Activated CD4-positive, CD25-positive, alpha-beta regulatory T cell treated with anti-CD3 and anti-CD28 coated beads, Interleukin-2, amount 50 U/mL, for 72 hours (primary cell): Measurements from ENCODE around the gene NTPCR.
"Not testable (repeated sequence)": the region's sequence is repeated elsewhere in the genome, so short reads cannot be mapped to it uniquely, and the experiment has no call there.

Experiments used
- DNase-seq: peaks from one replicate; pipeline ENCODE4 v3.0.0; 2021

Gene NTPCR

DNA sequence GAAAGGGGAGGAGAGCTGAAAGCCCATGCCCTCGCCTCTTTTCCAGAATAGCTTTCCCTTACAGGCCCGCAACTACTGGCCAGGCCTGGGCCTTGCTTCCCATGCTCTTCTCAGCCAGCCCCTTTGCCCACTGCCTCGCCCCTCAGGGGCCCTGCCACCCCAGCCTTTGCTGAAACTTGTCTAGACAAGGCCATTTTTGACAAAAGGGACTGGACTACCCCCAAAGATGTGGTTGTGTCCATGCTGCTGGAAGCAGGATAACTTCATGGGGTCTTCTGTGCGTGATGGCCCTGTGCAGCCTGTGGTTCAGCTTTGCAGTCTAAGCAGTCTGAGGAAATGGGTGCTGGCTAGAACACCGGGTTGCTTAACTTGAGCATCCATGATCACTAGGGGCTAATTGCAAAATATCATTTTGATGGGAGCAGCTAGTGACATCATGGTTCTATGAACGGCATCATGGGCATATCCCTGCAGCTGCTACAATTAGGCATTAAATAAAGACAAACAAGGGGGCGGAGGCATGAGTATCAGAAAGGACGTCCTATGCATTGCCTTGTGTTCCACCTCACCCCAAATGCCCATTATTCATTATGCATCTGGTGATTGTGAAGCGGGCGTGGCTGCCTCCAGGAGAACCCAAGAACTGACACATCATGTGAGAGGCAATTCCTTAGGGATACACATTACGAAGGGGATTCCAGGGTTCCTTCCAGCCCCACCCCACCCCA is 36.8 kb downstream of the NTPCR start:
- no peak for DNase-seq

DNA sequence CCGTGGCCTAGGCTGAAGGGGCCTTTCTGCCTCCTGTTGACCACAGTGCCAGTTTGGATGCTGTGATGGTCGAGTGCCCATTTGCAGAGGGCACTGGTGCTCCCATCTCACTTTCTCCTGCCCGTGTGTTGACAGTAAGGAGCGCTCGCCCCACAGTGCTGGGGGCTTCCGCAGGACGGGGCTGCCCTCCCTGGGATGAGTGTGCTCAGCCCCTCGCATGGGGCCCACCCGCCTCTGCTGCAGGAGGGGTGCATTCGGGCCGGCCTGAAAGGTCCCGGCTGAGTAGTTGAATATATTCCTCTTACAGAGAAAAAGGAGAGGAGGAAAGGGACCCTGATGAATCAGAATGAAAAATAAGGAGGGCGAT is 37.3 kb downstream of the NTPCR start:
- no peak for DNase-seq

DNA sequence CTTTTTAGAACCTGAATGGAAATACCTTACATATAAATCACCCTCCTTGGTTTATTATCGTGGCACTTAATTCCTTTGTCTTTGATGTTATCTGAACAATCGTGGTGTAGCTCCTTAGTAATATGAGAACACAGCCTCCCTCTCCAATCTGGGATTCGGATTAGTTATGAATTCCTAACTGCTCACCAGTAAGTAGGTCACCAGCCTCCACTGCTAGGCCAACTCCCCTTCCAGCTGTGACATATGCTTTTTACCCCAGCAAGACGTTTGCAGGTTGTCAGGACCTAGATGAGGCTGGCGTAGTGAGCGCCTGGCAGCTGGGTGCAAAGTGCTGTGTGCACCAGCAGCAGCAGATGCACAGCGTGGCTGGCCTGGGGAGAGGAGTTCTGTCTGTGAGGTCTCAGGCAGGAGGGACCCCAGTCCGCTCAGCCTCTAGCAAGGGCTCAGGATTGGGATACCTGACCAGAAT is 38.2 kb downstream of the NTPCR start:
- no peak for DNase-seq

DNA sequence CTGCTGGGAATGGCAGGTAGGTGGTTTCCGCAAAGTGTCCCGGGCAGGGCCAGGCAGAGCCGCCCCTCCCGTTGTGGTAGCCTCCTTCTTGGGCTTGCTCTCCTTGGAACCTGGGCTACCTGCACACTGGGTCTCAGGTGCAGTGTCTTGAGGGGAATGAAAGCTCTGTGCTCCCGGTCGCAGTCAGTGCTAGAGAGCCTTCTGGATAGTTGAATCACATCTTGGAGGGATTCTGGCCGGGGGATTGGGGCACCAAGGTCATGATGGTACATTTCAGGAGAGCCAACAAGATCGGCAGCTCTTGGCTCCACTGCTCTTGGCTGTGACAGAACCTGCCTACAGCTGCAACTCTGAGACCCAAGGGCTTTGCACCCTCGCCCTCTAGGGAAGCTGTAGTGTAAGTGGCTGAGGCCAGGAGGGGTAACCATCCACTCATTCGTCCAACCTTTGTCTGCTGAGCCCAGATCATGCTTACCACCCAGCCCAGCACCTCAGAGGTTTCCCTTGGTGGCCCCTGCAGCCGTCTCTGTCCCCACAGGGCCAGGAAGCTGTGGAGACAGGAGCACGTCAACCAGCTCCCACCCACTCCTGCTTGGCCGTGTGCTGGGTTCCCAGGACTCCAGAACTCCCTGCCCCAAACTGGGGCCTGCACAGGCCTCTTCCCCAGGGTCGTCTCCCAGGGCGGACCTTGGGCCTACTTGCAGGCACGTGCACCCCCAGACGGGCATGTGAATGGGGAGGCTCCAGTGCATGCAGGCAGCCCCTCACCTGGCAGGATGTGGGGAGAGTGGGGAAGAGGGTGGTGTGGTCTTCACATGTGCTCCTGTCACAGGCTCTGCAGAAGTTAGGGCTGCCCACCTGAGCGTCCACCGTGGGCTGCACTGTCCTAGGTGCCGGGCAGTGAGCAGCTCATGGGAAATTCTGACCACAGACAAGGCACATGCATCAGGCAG is 40.0 kb downstream of the NTPCR start:
- DNase-seq = no peak

DNA sequence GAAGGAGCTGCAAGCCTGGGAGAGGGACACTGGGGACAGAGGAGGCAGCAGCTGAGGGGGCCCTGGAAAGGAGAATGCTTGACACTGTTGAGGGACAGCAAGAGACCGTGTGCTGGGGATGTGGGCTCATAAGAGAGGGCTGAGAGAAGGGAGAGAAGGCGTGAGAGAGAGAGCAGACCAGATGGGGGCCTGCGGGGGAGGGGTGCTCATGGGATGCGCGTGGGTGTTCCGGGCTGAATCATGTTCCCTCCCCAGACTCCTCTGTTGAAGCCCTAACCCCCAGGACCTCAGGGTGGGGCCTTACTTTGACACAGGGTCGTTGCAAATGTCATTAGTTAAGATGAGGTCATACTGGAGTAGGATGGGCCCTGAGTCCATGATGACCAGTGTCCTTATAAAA is 40.8 kb downstream of the NTPCR start:
- no peak for DNase-seq

DNA sequence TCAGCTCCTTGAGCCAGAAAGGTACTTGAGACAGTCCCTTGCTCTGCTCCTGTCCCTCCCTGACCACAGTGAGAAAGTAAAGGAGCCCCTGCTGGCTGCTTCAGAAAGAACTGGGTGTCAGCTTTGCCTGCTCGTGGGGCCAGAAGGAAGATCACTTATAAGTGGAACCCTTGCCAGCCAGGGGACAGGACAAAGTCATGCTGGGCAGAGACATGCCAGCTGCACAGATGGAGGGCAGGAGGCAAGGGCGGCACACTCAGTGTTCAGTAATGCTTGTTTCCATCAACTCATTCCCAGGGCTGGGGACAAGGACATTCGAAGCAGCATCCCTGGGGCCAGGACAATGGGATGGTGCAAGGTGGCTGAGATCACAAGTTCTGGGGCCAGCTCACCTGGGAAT is 41.8 kb downstream of the NTPCR start:
- DNase-seq = no peak

DNA sequence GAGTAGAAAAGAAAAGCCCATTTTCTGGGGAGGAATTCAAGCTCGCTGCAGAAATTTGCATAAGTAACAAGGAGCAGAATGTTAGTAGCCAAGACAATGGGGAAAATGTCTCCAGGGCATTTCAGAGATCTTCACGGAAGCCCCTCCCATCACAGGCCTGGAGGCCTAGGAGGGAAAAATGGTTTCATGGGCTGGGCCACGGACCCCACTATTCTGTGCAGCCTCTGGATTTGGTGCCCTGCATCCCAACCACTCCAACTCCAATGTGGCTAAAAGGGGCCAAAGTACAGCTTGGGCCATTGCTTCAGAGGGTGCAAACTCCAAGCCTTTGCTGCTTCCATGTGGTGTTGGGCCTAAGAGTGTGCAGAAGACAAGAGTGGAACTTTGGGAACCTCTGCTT is 43.1 kb downstream of the NTPCR start:
- no peak for DNase-seq

DNA sequence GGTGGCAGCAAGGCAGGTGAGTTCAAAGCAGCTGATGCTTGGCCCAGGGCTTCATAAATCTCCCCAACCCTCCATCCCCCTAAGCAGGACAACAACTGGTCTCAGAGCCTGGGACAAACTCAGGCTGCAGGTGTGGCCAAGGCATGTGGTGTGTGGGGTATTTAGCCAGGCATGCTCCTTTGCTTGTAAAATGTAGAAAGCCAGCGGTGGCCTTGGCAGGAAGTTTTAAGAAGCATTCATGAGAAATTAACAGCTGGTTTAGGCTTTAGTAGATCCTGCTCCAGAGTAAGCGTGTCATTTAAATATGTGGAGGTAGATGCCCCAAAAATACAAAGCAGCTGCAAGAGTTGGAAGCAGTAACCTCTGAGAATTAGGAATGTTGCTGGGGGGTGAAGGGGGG is 44.8 kb downstream of the NTPCR start:
- no peak for DNase-seq

DNA sequence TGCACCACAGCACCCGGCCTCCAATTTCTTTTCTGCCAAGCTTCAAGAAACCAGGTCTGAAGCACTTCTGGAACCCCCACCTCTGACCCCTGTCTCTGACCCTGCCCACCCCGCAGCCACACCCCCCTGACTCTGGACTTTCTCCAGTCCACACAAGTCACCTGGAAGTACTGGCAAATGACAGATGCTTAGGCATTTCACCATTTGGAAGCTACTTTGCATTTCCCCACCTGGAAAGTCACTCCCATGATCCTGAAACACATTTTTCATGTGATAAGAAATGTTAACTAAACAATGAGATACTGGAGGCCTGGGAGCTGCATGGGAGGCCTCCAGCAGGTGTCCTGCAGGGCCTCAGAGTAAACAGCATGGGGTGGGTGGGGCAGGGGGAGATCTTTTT is 45.7 kb downstream of the NTPCR start:
- no peak for DNase-seq

DNA sequence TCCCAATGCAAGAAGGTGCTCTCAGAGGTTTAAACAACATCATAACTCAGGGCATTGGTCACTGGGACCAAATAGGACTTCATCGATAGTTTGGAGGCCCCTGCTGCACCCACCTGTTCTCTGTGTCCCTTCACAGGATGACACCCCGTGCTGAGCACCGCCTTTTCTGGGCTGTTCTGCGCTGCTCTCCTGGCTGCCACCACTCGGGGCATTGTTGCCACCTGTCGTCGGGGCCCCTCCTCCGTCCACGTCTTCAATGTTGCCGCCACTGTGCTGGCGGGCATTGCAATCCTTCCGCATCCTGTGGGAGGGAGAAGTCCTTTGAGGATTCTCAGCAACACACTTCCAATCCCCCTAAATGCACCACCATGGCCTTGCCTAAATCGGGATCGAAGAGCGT is 47.7 kb downstream of the NTPCR start:
- DNase-seq = no peak

DNA sequence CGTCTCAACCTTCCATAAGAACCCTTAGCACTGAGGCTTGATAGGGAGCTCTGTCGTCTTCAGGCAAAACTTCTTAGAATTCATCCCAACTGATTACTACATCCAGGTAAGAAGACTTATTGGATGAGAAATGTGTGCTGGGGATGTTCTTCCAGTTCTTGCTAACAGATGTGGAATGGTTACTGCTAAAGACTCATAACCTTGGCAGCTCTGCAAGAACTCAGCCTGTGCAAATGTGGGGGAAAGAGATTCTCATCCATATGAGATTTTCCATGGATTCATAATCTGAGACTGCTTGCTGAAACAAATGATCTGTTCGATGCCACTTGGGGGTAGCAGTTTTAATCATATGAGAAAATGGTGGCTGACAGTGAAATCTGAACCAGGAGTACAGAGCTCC is 48.2 kb downstream of the NTPCR start:
- DNase-seq = no peak

DNA sequence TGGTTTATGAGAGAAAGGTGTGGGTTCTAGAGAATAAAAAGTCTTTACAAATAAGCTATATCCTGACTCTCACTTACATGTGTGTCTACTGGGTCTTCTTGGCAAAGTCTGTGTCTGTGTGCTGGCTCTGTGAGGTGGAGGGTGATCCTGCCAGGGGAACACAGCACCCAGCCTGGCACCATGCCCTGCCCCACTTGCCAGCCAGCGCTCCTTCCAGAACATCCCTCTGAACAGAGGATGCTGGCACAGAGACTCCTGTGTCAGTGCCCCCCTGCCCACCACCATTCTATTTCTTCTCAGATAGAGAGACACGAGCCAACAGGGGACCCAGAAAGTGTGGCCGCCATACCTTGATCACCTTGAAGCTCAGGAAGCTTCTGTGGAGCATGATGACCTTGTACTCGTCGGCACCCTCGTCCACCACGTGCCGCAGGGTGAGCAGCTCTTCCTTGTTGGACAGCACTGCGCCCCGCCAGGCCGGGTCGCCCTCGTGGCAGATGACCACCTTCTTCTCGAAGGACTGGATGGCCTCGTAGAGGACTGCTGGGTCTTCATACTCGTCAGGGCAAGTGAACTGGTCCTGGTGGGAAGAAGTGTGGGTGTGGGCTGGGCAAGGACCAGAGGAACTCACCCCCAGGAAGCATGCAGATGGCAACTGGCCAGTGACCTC is 49.7 kb downstream of the NTPCR start:
- DNase-seq = no peak

DNA sequence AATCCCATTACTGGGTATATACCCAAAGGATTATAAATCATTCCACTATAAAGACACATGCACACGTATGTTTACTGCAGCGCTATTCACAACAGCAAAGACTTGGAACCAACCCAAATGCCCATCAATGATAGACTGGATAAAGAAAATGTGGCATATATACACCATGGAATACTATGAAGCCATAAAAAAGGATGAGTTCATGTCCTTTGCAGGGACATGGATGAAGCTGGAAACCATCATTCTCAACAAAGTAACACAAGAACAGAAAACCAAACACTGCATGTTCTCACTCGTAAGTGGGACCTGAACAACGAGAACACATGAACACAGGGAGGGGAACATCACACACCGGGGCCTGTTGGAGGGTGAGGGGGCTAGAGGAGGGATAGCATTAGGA is 53.2 kb downstream of the NTPCR start:
- DNase-seq = not testable (repeated sequence)

DNA sequence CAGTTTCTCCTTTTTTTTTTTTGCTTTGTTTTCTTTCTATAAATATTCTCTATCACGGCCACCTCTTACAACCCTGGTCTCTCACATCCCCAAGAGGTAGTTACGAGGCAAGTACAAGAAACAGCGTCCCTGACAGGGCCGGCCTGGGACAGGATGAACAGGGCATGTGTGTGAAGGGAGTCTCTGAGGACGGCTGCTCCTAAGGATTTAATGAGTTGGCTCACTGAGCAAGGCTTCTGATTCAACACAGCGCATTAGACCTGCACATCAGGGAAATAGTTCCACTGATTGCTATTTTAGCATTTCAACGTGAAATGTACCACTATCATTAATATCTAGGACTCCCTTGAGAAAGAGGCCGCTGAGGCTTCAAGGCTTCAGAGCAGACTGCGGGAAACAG is 54.0 kb downstream of the NTPCR start:
- DNase-seq = no peak

DNA sequence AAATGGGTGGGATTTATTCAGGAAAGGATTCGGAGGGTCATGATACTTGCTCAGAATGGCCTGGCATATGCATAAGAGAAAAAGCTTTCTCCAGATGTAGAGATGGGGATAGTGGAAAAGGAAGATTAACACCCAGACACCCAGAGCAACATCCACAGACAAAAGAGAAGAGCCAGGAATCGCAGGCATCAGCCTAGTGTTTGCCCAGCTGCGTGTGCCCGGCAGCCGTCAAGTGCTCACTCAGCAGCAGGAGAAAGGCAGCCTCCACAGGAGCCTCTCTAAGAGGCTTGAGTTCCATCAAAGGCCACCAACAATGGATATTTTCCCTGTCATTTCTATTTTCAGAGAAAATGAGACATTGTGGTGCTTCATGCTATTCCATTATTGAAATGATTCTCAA is 54.7 kb downstream of the NTPCR start:
- DNase-seq = no peak

DNA sequence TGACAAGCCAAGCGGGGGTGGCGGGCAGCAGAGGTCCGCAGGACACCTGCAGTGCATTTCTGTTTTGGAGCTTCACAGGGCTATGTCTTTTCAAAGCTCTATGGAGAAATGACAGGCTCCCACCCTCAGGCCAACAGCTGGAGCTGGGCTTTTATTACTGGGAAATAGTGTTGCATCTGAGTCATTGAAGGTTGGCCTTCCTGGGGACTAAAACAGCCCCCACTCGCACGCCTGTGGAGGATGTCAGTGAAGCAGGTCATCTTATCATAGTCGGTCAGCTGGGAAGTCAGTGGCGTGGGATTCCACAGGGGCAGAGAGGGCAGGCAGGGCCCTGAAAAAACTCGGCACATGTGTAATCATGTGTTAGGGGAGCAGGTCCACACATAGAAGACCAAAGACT is 55.3 kb downstream of the NTPCR start:
- no peak for DNase-seq

DNA sequence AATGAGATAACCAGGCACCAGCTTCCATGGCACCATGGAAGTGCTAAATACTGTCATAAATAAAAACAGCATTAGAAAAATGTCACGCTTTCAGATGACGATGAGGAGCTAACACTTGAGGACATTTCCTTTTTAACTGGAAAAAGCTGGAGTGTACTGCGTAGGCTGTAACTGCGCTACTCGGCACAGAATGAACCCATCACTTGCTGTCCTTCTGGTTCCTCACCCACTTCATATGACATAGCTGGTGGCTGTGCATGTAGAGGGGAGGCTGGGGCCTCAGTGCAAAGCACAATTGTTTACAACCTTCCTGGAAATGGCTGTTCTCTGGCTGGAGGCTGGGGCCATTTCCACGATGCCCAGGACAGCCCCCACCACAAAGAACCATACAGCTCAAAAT is 55.7 kb downstream of the NTPCR start:
- DNase-seq = no peak

DNA sequence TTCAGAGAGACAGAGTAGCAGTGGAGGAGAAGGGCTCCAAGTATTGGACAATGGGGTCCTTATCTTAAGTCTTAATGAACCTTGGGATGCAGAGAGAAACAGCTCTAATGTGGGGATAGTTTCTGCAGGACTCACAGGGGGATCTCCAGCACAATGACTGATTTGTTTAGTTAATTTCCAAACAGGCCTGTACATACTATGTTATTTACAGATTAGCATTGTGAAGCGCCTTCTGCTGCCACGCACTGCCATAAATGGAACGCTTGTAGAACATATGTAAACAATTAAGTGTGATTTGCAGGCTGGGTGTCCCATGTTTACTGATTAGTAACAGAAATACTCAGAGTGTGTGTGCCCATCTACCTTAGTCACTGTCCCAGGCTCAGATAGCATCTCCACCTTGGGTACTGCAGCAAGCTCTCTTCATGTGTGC is 56.1 kb downstream of the NTPCR start:
- no peak for DNase-seq

DNA sequence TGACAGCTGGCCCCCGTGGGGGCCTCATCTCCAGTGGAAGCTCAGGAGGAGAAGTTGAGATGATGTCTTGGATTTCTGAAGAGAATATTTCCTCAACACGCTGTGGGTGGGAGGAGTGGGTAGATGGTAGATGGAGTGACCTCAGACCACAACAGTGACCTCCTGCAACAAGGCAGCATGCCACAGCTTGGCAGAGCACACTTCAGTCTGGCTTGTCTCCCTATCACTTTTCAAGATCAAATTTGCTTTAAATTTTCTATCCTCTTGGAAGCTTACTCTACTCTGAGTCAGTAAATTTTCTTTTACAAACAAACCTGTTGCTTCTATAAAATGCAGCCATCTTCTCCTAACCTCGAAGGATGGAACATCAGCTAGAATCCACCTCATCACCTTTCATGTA is 59.7 kb downstream of the NTPCR start:
- DNase-seq = no peak

DNA sequence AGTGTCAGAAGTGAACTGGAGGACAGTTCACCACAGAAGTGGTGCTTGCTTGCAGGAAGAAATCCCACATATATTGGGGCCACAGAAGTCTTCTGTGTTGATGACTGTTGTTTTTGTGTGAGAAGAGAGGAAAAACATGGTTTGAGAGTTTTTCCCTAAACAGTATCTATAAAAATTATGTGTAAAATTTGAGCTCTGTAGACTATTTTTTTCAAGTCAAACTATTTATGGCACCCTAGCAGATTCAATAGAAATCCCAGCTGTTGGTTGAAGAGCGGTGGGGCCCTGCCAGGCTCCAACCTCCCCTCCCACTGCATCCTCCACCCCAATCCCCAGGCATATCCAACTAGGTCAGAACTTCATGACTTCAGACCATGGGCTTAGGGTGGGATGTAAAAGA is 61.6 kb downstream of the NTPCR start:
- DNase-seq = no peak

DNA sequence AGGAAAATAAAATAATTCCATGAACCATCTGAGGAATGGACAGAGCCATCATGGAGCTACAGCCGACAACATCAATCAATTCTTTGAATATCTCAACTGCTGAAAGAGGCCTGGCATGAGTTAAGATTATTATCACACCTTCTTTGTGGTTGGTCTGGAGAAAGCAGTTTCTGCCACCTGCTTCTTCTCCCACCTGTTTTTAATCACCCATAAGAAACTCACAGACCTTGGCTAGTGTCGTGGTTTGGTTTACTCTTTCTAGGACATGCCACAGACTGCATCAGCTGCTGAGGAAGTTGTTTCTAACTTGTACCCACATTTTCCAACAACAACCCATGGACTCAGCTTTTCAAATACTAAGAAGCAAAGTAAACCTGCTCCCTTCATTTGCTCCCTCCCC is 65.6 kb downstream of the NTPCR start:
- no peak for DNase-seq

DNA sequence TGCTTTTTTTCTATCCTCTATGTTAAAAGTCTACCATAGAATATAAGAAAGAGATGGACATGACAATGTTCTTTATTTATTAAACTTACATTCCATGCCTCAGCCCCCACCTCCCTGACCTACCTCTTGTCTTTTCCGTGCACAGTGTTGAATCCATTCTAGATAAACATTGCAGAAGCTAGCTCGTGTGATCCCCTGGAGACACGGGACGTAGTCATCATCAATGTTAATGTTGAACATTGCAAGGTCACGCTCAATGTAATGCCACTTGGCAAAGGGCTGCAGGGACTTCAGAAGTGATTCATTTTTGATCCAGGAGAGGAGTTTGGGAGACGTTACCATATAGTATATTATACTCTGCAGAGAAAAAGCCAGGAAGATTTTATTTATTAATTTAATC is 66.4 kb downstream of the NTPCR start:
- DNase-seq = no peak

DNA sequence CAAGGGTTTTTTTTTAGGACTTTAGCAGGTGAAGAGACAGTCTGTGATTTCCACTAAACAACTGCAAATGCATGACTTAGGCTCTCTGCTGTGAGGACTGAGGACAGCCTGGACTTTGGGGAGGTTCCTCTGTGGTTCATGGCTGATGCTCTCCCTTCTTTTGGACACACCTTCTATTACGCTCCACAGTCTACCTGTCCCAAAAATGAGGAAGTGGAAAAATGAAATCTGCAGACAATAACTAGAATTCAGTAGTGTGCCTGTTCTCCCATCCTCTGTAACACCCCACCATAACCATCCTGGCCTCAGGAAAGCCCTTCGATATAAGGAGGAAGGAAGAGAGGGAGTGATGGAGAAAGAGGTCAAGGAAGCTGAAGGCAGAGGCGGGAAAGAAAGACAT is 68.7 kb downstream of the NTPCR start:
- no peak for DNase-seq
